ENCODE measurements around the gene NAT10. TPM values are rescaled to one million over a fixed set of nuclear protein-coding genes. Genes with fewer than 3 reads are reported as not detected.

The NAT10 gene
- total and polyA plus RNA-seq, 8 donors: 14.5 to 30.2 (median 24.5) TPM

DNA sequence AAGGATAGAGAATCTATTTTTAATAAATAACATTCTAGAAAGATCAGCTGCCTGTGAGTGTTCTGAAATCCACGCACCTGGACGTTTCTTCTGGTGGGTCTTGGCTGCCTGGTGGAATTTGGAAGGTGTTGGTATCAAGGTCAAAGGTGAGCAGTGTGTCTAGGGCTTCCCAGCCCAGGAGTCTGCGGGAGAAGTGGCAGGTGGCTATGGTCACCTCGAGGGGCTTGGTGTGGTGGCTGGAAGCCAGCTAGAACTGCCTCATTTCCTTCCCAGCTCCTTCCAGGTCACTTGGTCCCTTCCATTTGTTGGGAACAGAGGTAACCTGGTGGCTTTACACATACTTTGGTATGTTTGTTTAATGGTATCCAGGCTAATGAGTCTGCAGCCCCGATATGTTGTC lies 41.4 kb downstream of the NAT10 start:
- TF ChIP-seq, protein P1, sequence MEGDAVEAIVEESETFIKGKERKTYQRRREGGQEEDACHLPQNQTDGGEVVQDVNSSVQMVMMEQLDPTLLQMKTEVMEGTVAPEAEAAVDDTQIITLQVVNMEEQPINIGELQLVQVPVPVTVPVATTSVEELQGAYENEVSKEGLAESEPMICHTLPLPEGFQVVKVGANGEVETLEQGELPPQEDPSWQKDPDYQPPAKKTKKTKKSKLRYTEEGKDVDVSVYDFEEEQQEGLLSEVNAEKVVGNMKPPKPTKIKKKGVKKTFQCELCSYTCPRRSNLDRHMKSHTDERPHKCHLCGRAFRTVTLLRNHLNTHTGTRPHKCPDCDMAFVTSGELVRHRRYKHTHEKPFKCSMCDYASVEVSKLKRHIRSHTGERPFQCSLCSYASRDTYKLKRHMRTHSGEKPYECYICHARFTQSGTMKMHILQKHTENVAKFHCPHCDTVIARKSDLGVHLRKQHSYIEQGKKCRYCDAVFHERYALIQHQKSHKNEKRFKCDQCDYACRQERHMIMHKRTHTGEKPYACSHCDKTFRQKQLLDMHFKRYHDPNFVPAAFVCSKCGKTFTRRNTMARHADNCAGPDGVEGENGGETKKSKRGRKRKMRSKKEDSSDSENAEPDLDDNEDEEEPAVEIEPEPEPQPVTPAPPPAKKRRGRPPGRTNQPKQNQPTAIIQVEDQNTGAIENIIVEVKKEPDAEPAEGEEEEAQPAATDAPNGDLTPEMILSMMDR (IDR thresholded peaks at IDR 0.05): no peak
- 50 to 51% methylated on average over 5 of the region's 5 CpGs for WGBS, 2 donors
- no peaks in the 10 kb centered on the region for H3K9me3 ChIP-seq
- no peaks in the 10 kb centered on the region for H3K27me3 ChIP-seq
- intact Hi-C loops (cut with DNase I): no loop called here
- H3K4me3 ChIP-seq: no peak overlapping the region
- ATAC-seq (no peak), FAIRE-seq (no peak), DNase-seq (no peak)
- no peaks in the 10 kb centered on the region for H3K4me1 ChIP-seq
- peaks cover 0 to 72% (median 43%) of the 10 kb centered on the region in 3 donors for H3K36me3 ChIP-seq
- no peak overlapping the region for H3K27ac ChIP-seq

GRCh38 chr11:34147581-34147980 lies 42.2 kb downstream of the NAT10 start:
- H3K27ac ChIP-seq: no peak overlapping the region
- H3K4me3 ChIP-seq: no peak overlapping the region
- intact Hi-C loops (cut with DNase I): no loop called here
- no peaks in the 10 kb centered on the region for H3K9me3 ChIP-seq
- no peaks in the 10 kb centered on the region for H3K4me1 ChIP-seq
- no peak for FAIRE-seq
- ATAC-seq: no peak
- H3K27me3 ChIP-seq: no peaks in the 10 kb centered on the region
- TF ChIP-seq, protein P1 (IDR thresholded peaks at IDR 0.05): no peak
- WGBS, 2 donors: 85 to 87% methylated on average over 8 of the region's 8 CpGs
- peaks cover 0 to 65% (median 37%) of the 10 kb centered on the region in 3 donors for H3K36me3 ChIP-seq
- DNase-seq: no peak

- no peaks in the 10 kb centered on the region for H3K9me3 ChIP-seq
- H3K4me1 ChIP-seq: no peaks in the 10 kb centered on the region
- 87 to 91% methylated on average over 16 of the region's 16 CpGs for WGBS, 2 donors
- TF ChIP-seq, protein P1 (IDR thresholded peaks at IDR 0.05): no peak
- H3K36me3 ChIP-seq: peaks cover 0 to 54% (median 30%) of the 10 kb centered on the region in 3 donors
- ATAC-seq (no peak), DNase-seq (no peak), FAIRE-seq (no peak)
- H3K4me3 ChIP-seq: no peak overlapping the region
- H3K27me3 ChIP-seq: no peaks in the 10 kb centered on the region
- no peak overlapping the region for H3K27ac ChIP-seq
- intact Hi-C loops (cut with DNase I): no loop called here
These were observed 43.2 kb downstream of the NAT10 start for GRCh38 chr11:34148504-34149165.

DNA sequence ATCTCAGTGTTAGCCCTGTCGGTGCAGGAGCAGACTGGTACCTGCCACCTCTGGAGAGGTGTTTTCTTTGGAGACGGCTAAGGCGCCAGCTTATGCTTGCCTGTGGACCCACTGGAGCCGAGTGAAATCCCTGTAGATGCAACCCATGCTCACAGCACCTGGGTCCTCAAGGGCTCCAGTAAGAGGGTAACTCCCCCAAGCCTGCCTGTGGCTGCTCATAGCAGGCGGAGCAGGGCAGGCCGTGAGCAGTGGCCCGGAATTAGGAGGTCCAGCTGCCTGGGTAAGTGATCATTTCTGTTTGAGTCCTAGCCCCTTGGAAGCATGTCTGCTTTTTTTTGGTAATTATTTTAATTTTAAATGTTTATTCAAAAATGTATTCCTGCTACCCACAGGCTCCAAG lies 43.8 kb downstream of the NAT10 start:
- Histone ChIP-seq H3K27me3 (no peaks in the 10 kb centered on the region), H3K36me3 (peaks cover 0 to 48% (median 23%) of the 10 kb centered on the region in 3 donors), H3K27ac (no peak overlapping the region), H3K4me1 (no peaks in the 10 kb centered on the region), H3K4me3 (no peak overlapping the region), H3K9me3 (no peaks in the 10 kb centered on the region)
- intact Hi-C loops (cut with DNase I): no loop called here
- FAIRE-seq (no peak), DNase-seq (no peak), ATAC-seq (no peak)
- WGBS, 2 donors: 91 to 93% methylated on average over 7 of the region's 7 CpGs
- TF ChIP-seq, protein P1 (IDR thresholded peaks at IDR 0.05): no peak

GRCh38 chr11:34149786-34150185 lies 44.4 kb downstream of the NAT10 start:
- DNase-seq (no peak), FAIRE-seq (no peak), ATAC-seq (peak in 2 of 4 donors; percentile 46 to 50)
- Histone ChIP-seq H3K4me1 (no peaks in the 10 kb centered on the region), H3K4me3 (no peak overlapping the region), H3K27ac (no peak overlapping the region), H3K9me3 (no peaks in the 10 kb centered on the region), H3K27me3 (no peaks in the 10 kb centered on the region), H3K36me3 (peaks cover 0 to 43% (median 18%) of the 10 kb centered on the region in 3 donors)
- WGBS, 2 donors: 81 to 84% methylated on average over 13 of the region's 13 CpGs
- intact Hi-C loops (cut with DNase I): loop anchor here in 1 of 3 donors (10.0 kb wide), 1 partner anchor 345 kb away; no protein-coding TSS in a partner anchor
- TF ChIP-seq, protein P1 (IDR thresholded peaks at IDR 0.05): no peak
